Astrocyte of the cerebellum (primary cell): ENCODE data around the gene ACP6.
"Not testable (repeated sequence)": the region's sequence is repeated elsewhere in the genome, so short reads cannot be mapped to it uniquely, and the experiment has no call there.

Experiments used
- DNase-seq: peaks from one replicate; pipeline ENCODE4 v3.0.0-alpha.2; 2011; ENCODE audit warnings: low read depth
- H3K4me3 ChIP-seq: 2 replicates; pipeline ENCODE4 v1.5.1; 2011; ENCODE audit warnings: mild to moderate bottlenecking, low read depth, low read length, moderate library complexity
- in situ Hi-C: cut with HindIII; loops from 2 replicates; pipeline ENCODE4 v1.10.0; 2017; ENCODE audit warnings: low sequenced_read_pairs
- TF ChIP-seq, protein P1 (sequence below): IDR thresholded peaks from 2 replicates; pipeline ENCODE4 v1.5.1; 2012; ENCODE audit warnings: low read length, low read depth, moderate library complexity, mild to moderate bottlenecking; ENCODE audit errors: missing control alignments

ACP6 gene

DNA sequence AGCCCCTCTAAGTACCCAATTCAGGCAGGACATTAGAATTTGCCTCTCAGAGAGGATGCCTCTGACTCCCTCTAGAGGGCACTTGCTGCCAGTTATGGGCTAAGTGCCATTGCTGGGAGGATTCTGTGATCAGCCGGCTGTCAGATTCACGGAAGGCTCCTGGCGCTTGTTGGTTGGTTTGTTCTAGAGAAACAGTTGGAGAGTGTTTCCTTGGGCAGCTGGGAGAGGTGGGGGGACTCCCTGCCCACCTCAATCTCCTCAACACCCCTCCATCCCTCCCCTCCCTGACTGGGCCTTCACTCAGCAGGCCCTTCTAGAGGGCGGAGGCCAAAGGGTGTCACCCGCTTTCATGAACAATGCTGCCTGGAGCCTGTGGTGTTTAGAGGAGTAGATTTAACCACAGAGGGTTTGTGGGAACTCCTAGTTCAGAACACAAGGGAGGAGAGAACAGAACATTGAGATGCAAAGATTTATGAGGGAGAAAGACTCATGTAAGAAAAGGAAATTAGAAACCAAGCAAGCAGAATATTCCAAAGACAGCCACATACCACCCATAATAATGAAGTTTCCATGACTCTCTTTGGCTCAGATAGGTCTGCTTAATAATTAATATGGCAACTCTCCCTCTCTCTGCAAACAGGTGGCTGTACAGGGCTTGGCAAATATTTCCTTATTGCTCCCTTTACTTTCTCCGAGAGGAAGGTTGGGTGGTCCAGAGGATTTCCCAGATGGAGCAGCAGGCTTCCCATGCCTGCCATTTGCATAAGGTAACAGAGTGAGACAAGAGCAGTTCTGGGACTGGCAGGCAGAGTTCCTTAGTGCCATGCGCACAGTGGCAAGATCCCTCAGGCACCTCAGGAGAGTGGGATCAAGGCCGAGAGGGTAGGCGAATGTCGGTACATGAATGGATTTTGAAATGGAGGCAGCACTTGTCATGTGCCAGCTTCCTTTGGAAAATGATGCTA lies 30.0 kb upstream of the ACP6 start:
- TF ChIP-seq, protein P1, sequence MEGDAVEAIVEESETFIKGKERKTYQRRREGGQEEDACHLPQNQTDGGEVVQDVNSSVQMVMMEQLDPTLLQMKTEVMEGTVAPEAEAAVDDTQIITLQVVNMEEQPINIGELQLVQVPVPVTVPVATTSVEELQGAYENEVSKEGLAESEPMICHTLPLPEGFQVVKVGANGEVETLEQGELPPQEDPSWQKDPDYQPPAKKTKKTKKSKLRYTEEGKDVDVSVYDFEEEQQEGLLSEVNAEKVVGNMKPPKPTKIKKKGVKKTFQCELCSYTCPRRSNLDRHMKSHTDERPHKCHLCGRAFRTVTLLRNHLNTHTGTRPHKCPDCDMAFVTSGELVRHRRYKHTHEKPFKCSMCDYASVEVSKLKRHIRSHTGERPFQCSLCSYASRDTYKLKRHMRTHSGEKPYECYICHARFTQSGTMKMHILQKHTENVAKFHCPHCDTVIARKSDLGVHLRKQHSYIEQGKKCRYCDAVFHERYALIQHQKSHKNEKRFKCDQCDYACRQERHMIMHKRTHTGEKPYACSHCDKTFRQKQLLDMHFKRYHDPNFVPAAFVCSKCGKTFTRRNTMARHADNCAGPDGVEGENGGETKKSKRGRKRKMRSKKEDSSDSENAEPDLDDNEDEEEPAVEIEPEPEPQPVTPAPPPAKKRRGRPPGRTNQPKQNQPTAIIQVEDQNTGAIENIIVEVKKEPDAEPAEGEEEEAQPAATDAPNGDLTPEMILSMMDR, result peak; percentile 98
- H3K4me3 ChIP-seq, result no peak overlapping the region
- in situ Hi-C loops, result no loop called here
- peak; percentile 45 for DNase-seq

DNA sequence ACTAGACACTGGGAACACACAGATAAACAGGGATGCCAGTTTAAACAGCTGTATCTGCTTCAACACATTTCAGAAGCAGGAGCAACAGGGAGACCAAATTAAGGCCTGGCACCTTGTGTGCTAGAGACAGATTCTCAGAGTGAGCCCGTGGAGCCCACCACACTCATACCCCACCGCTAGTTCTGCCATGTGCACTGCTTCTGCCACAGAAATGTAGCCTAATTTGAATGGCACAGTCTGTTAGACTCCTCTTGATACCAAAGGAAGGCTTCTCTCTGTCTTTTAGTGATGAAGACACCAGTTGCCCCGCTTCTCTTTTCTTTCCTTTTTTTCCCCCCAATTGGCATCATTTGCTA lies 29.3 kb upstream of the ACP6 start:
- TF ChIP-seq, protein P1, result no peak
- in situ Hi-C loops, result no loop called here
- DNase-seq, result no peak
- H3K4me3 ChIP-seq, result no peak overlapping the region

DNA sequence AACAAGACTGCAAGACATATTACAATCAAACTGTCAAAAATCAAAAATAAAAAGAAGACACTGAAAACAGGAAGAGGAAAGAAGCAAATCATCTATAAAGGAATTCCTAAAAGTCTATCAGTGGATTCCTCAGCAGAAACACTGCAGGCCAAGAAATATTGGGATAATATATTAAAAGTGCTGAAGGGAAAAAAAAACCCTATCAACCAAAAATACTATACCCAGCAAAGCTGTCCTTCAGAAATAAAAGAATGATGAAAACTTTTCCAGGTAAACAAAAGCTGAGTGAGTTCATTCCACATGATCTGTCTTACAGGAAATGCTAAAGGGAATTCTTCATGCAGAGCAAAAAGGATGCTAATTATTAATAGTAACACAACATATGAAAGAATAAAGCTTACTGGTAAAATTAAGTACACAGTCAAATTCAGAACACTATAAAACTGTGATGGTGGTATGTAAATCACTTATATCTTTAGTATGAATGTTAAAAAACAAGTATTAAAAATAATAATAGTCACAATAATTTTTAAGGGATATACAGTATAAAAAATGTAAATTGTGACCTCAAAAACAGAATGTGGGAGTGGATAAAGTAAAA lies 12.9 kb upstream of the ACP6 start:
- DNase-seq, result no peak
- TF ChIP-seq, protein P1, result no peak
- no peak overlapping the region for H3K4me3 ChIP-seq
- in situ Hi-C loops, result no loop called here

DNA sequence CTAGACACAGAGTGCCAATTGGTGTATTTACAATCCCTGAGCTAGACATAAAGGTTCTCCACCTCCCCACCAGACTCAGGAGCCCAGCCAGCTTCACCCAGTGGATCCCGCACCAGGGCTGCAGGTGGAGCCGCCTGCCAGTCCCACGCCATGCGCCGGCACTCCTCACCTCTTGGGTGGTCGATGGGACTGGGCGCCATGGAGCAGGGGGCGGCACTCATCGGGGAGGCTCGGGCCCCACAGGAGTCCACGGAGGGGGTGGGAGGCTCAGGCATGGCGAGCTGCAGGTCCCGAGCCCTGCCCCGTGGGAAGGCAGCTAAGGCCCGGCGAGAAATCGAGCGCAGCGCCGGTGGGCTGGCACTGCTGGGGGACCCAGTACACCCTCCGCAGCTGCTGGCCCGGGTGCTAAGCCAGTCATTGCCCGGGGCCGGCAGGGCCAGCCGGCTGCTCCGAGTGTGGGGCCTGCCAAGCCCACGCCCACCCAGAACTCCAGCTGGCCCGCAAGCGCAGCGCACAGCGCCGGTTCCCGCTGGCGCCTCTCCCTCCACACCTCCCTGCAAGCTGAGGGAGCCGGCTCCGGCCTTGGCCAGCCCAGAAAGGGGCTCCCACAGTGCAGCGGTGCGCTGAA lies 10.4 kb upstream of the ACP6 start:
- H3K4me3 ChIP-seq, in situ Hi-C loops, DNase-seq: not testable (repeated sequence)

DNA sequence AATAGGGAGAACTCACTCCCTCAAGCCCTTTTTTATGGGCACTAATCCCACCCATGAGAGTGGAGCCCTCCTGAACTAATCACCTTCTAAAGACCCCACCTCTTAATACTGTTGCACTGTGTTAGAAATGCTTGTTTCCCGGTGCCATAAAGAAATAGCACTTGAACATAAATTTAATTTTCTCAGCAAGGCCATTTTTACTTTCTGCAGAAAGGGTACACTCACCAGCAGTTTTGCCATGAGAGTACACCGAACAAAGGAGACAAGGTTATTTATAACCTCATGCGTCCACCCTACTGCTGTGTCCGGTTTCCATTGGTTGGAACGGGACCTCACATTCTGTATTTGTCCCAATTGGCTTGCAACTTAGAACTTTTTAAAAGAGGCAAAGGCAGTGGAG lies 7.4 kb upstream of the ACP6 start:
- in situ Hi-C loops, H3K4me3 ChIP-seq, DNase-seq: not testable (repeated sequence)

DNA sequence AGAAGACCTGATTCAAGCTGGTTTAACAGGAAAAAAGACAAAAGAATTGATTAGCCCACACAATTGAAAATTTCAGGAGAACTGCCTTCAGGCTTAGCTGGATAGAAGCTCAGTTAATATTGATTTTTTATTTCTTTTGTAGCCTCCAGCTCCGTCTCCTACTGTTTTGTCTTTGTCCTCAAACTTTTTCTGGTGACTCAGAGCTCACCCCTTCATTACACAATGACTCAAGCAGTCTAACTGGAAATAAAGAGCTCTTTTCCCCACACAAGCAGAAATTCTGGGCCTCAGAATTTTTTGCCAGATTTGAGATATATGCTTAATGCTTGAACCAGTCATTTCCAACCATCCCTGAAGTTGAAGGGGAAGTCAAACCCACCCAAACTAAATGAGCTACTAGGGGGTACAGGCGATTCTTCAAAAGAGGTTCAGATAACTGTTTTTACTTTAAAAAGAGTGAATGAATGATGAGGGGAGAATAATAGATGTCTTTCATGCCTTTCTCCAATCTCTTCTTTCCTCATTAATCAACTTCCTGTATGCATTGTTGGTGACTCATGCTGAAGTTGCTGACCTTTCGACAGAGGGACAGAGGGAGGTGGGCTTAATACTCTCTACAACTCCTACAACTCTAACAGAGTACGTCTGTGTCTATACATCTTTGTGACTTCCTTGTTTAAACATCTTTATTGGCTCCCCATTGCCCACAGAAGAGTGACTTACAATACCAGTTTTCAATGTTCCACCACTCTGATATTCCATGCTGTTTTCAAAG lies 6.2 kb upstream of the ACP6 start:
- no peak overlapping the region for H3K4me3 ChIP-seq
- in situ Hi-C loops, result no loop called here
- peak; percentile 45 for DNase-seq
- TF ChIP-seq, protein P1, result no peak

DNA sequence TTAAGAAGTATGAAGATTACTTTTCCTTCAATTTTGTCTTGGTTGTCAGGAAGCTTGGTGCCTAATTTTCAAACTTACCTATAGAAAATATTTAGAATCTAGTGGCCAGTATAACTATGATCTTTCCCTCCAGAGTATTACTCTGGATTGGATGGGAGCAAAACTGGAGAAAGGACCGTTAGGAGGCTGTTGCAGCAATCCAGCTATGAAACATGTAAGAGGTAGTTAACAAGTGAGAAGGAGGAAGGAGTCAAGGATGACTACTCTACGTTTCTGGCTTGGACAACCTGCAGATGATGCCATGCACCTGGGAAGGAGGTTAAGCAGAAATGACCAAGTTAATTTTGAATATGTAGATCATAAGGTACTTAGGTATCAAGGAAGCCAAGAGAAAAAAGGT lies 3.5 kb upstream of the ACP6 start:
- TF ChIP-seq, protein P1, result no peak
- in situ Hi-C loops, result no loop called here
- no peak overlapping the region for H3K4me3 ChIP-seq
- no peak for DNase-seq
